ENCODE results near the gene ITGA11. TPM values are rescaled to one million over a fixed set of nuclear protein-coding genes. Genes with fewer than 3 reads are reported as not detected.

The ITGA11 gene
- total RNA-seq, 1 donor from 2014 or later, result 0.53 TPM

- Histone ChIP-seq H3K36me3 (ENCODE audit: control insufficient read depth, insufficient read depth, low read length) (no peaks in the 10 kb centered on the region), H3K27me3 (ENCODE audit: control insufficient read depth, insufficient read depth, low read length) (peaks cover 2% of the 10 kb centered on the region), H3K4me3 (ENCODE audit: low read depth, low read length) (no peak overlapping the region)
- FAIRE-seq, result no peak
- DNase-seq (ENCODE audit: low read depth), result no peak
- TF ChIP-seq CTCF (IDR thresholded peaks at IDR 0.05; ENCODE audit: insufficient read depth, low read length, severe bottlenecking), result no peak
Observed at GRCh38 chr15:68463444-68463843, 31.5 kb upstream of the ITGA11 start.

- Histone ChIP-seq H3K27me3 (ENCODE audit: control insufficient read depth, insufficient read depth, low read length) (peaks cover 5% of the 10 kb centered on the region), H3K36me3 (ENCODE audit: control insufficient read depth, insufficient read depth, low read length) (no peaks in the 10 kb centered on the region), H3K4me3 (ENCODE audit: low read depth, low read length) (no peak overlapping the region)
- TF ChIP-seq CTCF (IDR thresholded peaks at IDR 0.05; ENCODE audit: insufficient read depth, low read length, severe bottlenecking), result no peak
- FAIRE-seq, result no peak
- no peak for DNase-seq (ENCODE audit: low read depth)
Observed at GRCh38 chr15:68460166-68460565, 28.2 kb upstream of the ITGA11 start.

GRCh38 chr15:68450192-68450591 lies 18.2 kb upstream of the ITGA11 start:
- DNase-seq (ENCODE audit: low read depth), result no peak
- peaks cover 5% of the 10 kb centered on the region for H3K27me3 ChIP-seq (ENCODE audit: control insufficient read depth, insufficient read depth, low read length)
- H3K4me3 ChIP-seq (ENCODE audit: low read depth, low read length), result no peak overlapping the region
- no peak for TF ChIP-seq CTCF (IDR thresholded peaks at IDR 0.05; ENCODE audit: insufficient read depth, low read length, severe bottlenecking)
- no peaks in the 10 kb centered on the region for H3K36me3 ChIP-seq (ENCODE audit: control insufficient read depth, insufficient read depth, low read length)
- no peak for FAIRE-seq

GRCh38 chr15:68449389-68449788 lies 17.4 kb upstream of the ITGA11 start:
- peaks cover 5% of the 10 kb centered on the region for H3K27me3 ChIP-seq (ENCODE audit: control insufficient read depth, insufficient read depth, low read length)
- DNase-seq (ENCODE audit: low read depth), result no peak
- no peak for FAIRE-seq
- no peaks in the 10 kb centered on the region for H3K36me3 ChIP-seq (ENCODE audit: control insufficient read depth, insufficient read depth, low read length)
- no peak overlapping the region for H3K4me3 ChIP-seq (ENCODE audit: low read depth, low read length)
- TF ChIP-seq CTCF (IDR thresholded peaks at IDR 0.05; ENCODE audit: insufficient read depth, low read length, severe bottlenecking), result no peak

- Histone ChIP-seq H3K4me3 (ENCODE audit: low read depth, low read length) (no peak overlapping the region), H3K27me3 (ENCODE audit: control insufficient read depth, insufficient read depth, low read length) (peaks cover 5% of the 10 kb centered on the region), H3K36me3 (ENCODE audit: control insufficient read depth, insufficient read depth, low read length) (no peaks in the 10 kb centered on the region)
- no peak for FAIRE-seq
- no peak for TF ChIP-seq CTCF (IDR thresholded peaks at IDR 0.05; ENCODE audit: insufficient read depth, low read length, severe bottlenecking)
- DNase-seq (ENCODE audit: low read depth), result no peak
Observed at GRCh38 chr15:68447976-68448755, 16.2 kb upstream of the ITGA11 start.

GRCh38 chr15:68447209-68447608 lies 15.2 kb upstream of the ITGA11 start:
- DNase-seq (ENCODE audit: low read depth), result peak; percentile 6
- TF ChIP-seq CTCF (IDR thresholded peaks at IDR 0.05; ENCODE audit: insufficient read depth, low read length, severe bottlenecking), result no peak
- no peak for FAIRE-seq

More at GRCh38 chr15:68447209-68447608, 15.2 kb upstream of the ITGA11 start:
- no peak overlapping the region for H3K4me3 ChIP-seq (ENCODE audit: low read depth, low read length)
- no peaks in the 10 kb centered on the region for H3K36me3 ChIP-seq (ENCODE audit: control insufficient read depth, insufficient read depth, low read length)
- H3K27me3 ChIP-seq (ENCODE audit: control insufficient read depth, insufficient read depth, low read length), result peaks cover 7% of the 10 kb centered on the region
